Astrocyte (in vitro differentiated cells and primary cell): ENCODE measurements around the gene GNAO1.

ENCODE experiments used
- EZH2 ChIP-seq: IDR thresholded peaks from 2 replicates; pipeline ENCODE4 v1.6.1; 2012; ENCODE audit warnings: mild to moderate bottlenecking, low read length, inconsistent platforms; ENCODE audit not compliant: insufficient read depth
- TF ChIP-seq, protein P1 (sequence below): IDR thresholded peaks from 2 replicates; pipeline ENCODE4 v1.5.1; 2011; ENCODE audit warnings: low read depth, mild to moderate bottlenecking, inconsistent platforms, low read length, moderate library complexity; ENCODE audit not compliant: insufficient read depth

GRCh38 chr16:56354016-56354415 is 162.7 kb downstream of the GNAO1 start:
- TF ChIP-seq, protein P1, sequence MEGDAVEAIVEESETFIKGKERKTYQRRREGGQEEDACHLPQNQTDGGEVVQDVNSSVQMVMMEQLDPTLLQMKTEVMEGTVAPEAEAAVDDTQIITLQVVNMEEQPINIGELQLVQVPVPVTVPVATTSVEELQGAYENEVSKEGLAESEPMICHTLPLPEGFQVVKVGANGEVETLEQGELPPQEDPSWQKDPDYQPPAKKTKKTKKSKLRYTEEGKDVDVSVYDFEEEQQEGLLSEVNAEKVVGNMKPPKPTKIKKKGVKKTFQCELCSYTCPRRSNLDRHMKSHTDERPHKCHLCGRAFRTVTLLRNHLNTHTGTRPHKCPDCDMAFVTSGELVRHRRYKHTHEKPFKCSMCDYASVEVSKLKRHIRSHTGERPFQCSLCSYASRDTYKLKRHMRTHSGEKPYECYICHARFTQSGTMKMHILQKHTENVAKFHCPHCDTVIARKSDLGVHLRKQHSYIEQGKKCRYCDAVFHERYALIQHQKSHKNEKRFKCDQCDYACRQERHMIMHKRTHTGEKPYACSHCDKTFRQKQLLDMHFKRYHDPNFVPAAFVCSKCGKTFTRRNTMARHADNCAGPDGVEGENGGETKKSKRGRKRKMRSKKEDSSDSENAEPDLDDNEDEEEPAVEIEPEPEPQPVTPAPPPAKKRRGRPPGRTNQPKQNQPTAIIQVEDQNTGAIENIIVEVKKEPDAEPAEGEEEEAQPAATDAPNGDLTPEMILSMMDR = no peak
- no peak for TF ChIP-seq EZH2
